GM12878 (cell line): Measurements from ENCODE around the gene AKAP8.

Source experiments
- CREB1 ChIP-seq: IDR thresholded peaks from 2 replicates; pipeline ENCODE4 v1.6.1; 2012; ENCODE audit warnings: low read depth, mild to moderate bottlenecking, inconsistent platforms
- CTCF ChIP-seq, 3 experiments: IDR thresholded peaks in 2 of 3; conservative IDR thresholded peaks in 1 of 3; 2 replicates each; pipeline ENCODE4 v1.5.1; 2011; ENCODE audit warnings: low read depth in 3 of 3, low read length in 3 of 3, mild to moderate bottlenecking in 3 of 3, control low read depth in 2 of 3, moderate library complexity in 2 of 3, inconsistent platforms in 1 of 3, mixed read lengths in 1 of 3; ENCODE audit not compliant: control insufficient read depth in 2 of 3, insufficient read depth in 1 of 3; ENCODE audit errors: extremely low read depth in 1 of 3
- NR2C1 ChIP-seq: fragments of 450-650 bp; IDR thresholded peaks from 2 replicates; pipeline ENCODE4 v1.6.1; 2017; ENCODE audit warnings: antibody characterized with exemption, mild to moderate bottlenecking, moderate library complexity
- PAX5 ChIP-seq: IDR thresholded peaks from 2 replicates; pipeline ENCODE4 v1.6.1; 2011; ENCODE audit warnings: low read depth, low read length, borderline replicate concordance
- POLR2A ChIP-seq: IDR thresholded peaks from 2 replicates; pipeline ENCODE4 v1.6.1; 2011; ENCODE audit warnings: low read depth, mild to moderate bottlenecking, low read length
- RAD21 ChIP-seq: IDR thresholded peaks from 2 replicates; pipeline ENCODE4 v1.6.1; 2011; ENCODE audit warnings: mild to moderate bottlenecking, low read depth, low read length, moderate library complexity; ENCODE audit not compliant: insufficient read depth
- SIN3A ChIP-seq: IDR thresholded peaks from 2 replicates; pipeline ENCODE4 v1.6.1; 2012; ENCODE audit warnings: low read depth, low read length, improper control_type of control experiment
- SRF ChIP-seq, 2 experiments: IDR thresholded peaks; 2 replicates each; pipeline ENCODE4 v1.6.1; 2011; ENCODE audit warnings: low read depth in 2 of 2, low read length in 2 of 2, mild to moderate bottlenecking in 1 of 2, moderate library complexity in 1 of 2
- USF2 ChIP-seq: IDR thresholded peaks from 2 replicates; pipeline ENCODE4 v1.6.1; 2011; ENCODE audit warnings: low read depth, low read length, improper control_type of control experiment, borderline replicate concordance
- YBX1 ChIP-seq: fragments of 450-650 bp; IDR thresholded peaks from 2 replicates; pipeline ENCODE4 v1.6.1; 2016; ENCODE audit warnings: antibody characterized with exemption
- ZNF592 ChIP-seq: fragments of 450-650 bp; IDR thresholded peaks from 2 replicates; pipeline ENCODE4 v1.6.1; 2017; ENCODE audit warnings: mild to moderate bottlenecking, moderate library complexity
- ZNF622 ChIP-seq: fragments of 450-650 bp; IDR thresholded peaks from 2 replicates; pipeline ENCODE4 v1.6.1; 2017; ENCODE audit warnings: mild to moderate bottlenecking, inconsistent platforms
- TF ChIP-seq, protein P1 (sequence below): IDR thresholded peaks from 2 replicates; pipeline ENCODE4 v1.6.1; 2011; ENCODE audit warnings: borderline replicate concordance, low read depth, mild to moderate bottlenecking, moderate library complexity, low read length; ENCODE audit not compliant: insufficient read depth, poor library complexity, severe bottlenecking

DNA sequence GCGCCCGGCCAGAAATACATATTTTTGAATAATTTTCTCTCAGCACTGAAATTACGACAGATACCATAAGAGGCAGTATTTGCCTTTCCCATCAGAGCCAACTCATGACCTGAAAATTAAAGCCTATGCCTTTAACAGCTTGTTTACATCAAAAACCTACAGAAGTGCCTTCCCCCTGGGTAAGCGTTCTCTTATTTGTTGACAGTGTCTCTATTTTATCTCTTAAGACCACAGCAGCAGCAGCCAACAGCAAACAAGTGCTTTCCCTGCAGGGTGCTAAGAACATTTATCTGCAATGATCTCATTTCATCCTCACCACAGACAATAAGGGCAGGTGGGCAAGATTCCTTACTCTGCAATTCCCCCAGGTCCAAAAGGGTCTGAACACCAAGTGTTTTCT lies 33.2 kb upstream of the AKAP8 start:
- TF ChIP-seq CTCF (IDR thresholded peaks at IDR 0.05 in 2 of 3, conservative IDR thresholded peaks at IDR 0.05 in 1 of 3; ENCODE audit: control insufficient read depth in 2 of 3, extremely low read depth in 1 of 3, insufficient read depth in 1 of 3, low read depth in 3 of 3, low read length in 3 of 3) (no peak), SRF (IDR thresholded peaks at IDR 0.05; ENCODE audit: low read depth in 2 of 2, low read length in 2 of 2) (no peak), NR2C1 (no peak), USF2 (no peak), YBX1 (no peak), ZNF592 (no peak), CREB1 (no peak), SIN3A (no peak), ZNF622 (no peak), RAD21 (no peak), POLR2A (no peak), PAX5 (no peak)
- TF ChIP-seq, protein P1, sequence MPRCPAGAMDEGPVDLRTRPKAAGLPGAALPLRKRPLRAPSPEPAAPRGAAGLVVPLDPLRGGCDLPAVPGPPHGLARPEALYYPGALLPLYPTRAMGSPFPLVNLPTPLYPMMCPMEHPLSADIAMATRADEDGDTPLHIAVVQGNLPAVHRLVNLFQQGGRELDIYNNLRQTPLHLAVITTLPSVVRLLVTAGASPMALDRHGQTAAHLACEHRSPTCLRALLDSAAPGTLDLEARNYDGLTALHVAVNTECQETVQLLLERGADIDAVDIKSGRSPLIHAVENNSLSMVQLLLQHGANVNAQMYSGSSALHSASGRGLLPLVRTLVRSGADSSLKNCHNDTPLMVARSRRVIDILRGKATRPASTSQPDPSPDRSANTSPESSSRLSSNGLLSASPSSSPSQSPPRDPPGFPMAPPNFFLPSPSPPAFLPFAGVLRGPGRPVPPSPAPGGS = no peak
